HTERT RPE-1 (cell line): ENCODE data around the gene HACL1.

Experiments used
- in situ Hi-C: fragments of 300-500 bp; cut with MboI; formaldehyde crosslinking; loops from 4 replicates; pipeline ENCODE4 v1.14.3; 2020; ENCODE audit warnings: low sequenced_read_pairs

Gene HACL1

GRCh38 chr3:15531346-15531745 is 70.0 kb downstream of the HACL1 start:
- in situ Hi-C loops = no loop called here

- in situ Hi-C loops = no loop called here
Measured at GRCh38 chr3:15528854-15529537, 72.4 kb downstream of the HACL1 start.

GRCh38 chr3:15527031-15527459 is 74.3 kb downstream of the HACL1 start:
- in situ Hi-C loops = no loop called here

- in situ Hi-C loops = no loop called here
Measured at GRCh38 chr3:15525790-15526189, 75.6 kb downstream of the HACL1 start.

- in situ Hi-C loops = no loop called here
Measured at GRCh38 chr3:15523660-15524417, 77.5 kb downstream of the HACL1 start.

GRCh38 chr3:15522016-15522415 is 79.4 kb downstream of the HACL1 start:
- in situ Hi-C loops = no loop called here

- in situ Hi-C loops = no loop called here
Measured at GRCh38 chr3:15521573-15521965, 79.8 kb downstream of the HACL1 start, which contains the start of gene COLQ. TSS of gene COLQ (minus strand) at chr3:15521706. CDS start at chr3:15521625, 81 bp downstream.

- in situ Hi-C loops = no loop called here
Measured at GRCh38 chr3:15520804-15521572, 80.4 kb downstream of the HACL1 start.

- in situ Hi-C loops = no loop called here
Measured at GRCh38 chr3:15520185-15520584, 81.2 kb downstream of the HACL1 start.

GRCh38 chr3:15519096-15519495 is 82.3 kb downstream of the HACL1 start:
- in situ Hi-C loops = no loop called here

- in situ Hi-C loops = no loop called here
Measured at GRCh38 chr3:15514663-15515340, 86.6 kb downstream of the HACL1 start.

GRCh38 chr3:15513810-15514662 is 87.3 kb downstream of the HACL1 start:
- in situ Hi-C loops = no loop called here

- in situ Hi-C loops = no loop called here
Measured at GRCh38 chr3:15513116-15513515, 88.3 kb downstream of the HACL1 start.

GRCh38 chr3:15512166-15512565 is 89.2 kb downstream of the HACL1 start:
- in situ Hi-C loops = no loop called here

- in situ Hi-C loops = no loop called here
Measured at GRCh38 chr3:15511156-15511555, 90.2 kb downstream of the HACL1 start.
